Omental fat pad (tissue), 4 donors: ENCODE results near the gene ACOXL. TPM values are rescaled to one million over a fixed set of nuclear protein-coding genes. Genes with fewer than 3 reads are reported as not detected.

Experiments used
- ATAC-seq: fragments of 150-250 bp; one replicate; pipeline ENCODE4 v1.9.1; 2016; ENCODE audit warnings: mild to moderate bottlenecking, moderate library complexity; ENCODE audit not compliant: low FRiP score
- DNase-seq: peaks from one replicate; pipeline ENCODE4 v3.0.0-alpha.2; 2019; ENCODE audit warnings: low spot score
- total RNA-seq, 4 donors: library from RNA; depleted of rRNA; stranded (reverse); fragments of >200 nt; gene quantifications; one replicate each; pipeline ENCODE4 v1.1.0, GENCODE V29; 2016
- TF ChIP-seq, protein P1 (sequence below), 3 donors: fragments of 450-650 bp; IDR thresholded peaks; one replicate each; pipeline ENCODE4 v1.5.1; 2016 to 2017; ENCODE audit warnings: antibody characterized with exemption in 3 of 3, mild to moderate bottlenecking in 3 of 3, moderate library complexity in 2 of 3

Gene ACOXL
- total RNA-seq, 4 donors from 2014 or later: 0.12 to 0.84 TPM; not detected in 2

GRCh38 chr2:110950281-110950680, 217.9 kb downstream of the ACOXL start:
- TF ChIP-seq, protein P1, sequence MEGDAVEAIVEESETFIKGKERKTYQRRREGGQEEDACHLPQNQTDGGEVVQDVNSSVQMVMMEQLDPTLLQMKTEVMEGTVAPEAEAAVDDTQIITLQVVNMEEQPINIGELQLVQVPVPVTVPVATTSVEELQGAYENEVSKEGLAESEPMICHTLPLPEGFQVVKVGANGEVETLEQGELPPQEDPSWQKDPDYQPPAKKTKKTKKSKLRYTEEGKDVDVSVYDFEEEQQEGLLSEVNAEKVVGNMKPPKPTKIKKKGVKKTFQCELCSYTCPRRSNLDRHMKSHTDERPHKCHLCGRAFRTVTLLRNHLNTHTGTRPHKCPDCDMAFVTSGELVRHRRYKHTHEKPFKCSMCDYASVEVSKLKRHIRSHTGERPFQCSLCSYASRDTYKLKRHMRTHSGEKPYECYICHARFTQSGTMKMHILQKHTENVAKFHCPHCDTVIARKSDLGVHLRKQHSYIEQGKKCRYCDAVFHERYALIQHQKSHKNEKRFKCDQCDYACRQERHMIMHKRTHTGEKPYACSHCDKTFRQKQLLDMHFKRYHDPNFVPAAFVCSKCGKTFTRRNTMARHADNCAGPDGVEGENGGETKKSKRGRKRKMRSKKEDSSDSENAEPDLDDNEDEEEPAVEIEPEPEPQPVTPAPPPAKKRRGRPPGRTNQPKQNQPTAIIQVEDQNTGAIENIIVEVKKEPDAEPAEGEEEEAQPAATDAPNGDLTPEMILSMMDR (IDR thresholded peaks at IDR 0.05): no peak

GRCh38 chr2:110955045-110955444, 222.7 kb downstream of the ACOXL start:
- DNase-seq (no peak), ATAC-seq (no peak)
- TF ChIP-seq, protein P1 (IDR thresholded peaks at IDR 0.05): no peak

More at GRCh38 chr2:110950281-110950680, 217.9 kb downstream of the ACOXL start:
- ATAC-seq (no peak), DNase-seq (no peak)

DNA sequence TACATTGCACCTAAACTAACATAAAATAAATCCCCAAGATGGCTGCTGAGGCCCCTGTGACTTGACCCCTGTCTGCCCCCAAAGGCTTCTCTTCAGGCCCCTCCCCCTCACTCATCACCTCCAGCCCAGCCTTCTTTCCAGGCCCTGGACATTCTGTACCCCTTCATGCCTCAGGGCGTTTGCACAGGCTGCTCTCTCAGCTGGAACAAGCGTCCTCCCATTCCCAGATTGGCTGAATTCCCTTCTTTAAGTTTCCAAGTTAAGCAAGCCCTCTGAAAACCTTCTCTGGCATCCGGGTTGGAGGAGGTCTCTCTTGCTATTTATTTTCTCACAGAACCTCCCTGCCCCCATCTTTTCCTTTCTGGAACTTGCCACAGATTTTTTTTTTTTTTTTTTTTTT, 223.2 kb downstream of the ACOXL start:
- ATAC-seq (no peak), DNase-seq (no peak)
- TF ChIP-seq, protein P1 (IDR thresholded peaks at IDR 0.05): no peak

GRCh38 chr2:110957293-110957692, 224.9 kb downstream of the ACOXL start:
- TF ChIP-seq, protein P1 (IDR thresholded peaks at IDR 0.05): no peak
- DNase-seq (no peak), ATAC-seq (no peak)

GRCh38 chr2:110958346-110959119, 226.2 kb downstream of the ACOXL start:
- TF ChIP-seq, protein P1 (IDR thresholded peaks at IDR 0.05): no peak
- ATAC-seq (no peak), DNase-seq (no peak)

DNA sequence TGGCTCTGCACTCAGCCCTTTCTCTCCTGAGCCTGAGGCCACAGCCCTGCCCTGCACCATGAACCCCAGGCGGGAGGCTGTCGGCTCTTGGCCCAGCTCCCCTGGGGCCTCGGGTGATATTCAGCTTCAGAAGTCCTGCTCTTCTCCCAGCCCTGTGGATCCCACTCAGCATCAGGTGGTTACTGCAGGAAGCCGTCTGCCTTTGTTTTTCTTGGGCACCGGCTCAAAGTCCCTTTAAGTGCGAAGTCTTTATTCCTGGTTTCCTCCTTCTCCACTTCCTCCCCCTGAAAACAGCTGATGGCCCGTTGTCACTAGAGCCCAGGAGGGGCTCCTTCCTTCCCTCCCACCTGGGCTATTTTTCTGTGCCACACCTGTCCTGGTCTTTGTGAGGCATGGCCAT, 226.8 kb downstream of the ACOXL start:
- ATAC-seq (no peak), DNase-seq (no peak)
- TF ChIP-seq, protein P1 (IDR thresholded peaks at IDR 0.05): no peak

- no peak for DNase-seq
- ATAC-seq: no peak
- TF ChIP-seq, protein P1 (IDR thresholded peaks at IDR 0.05): no peak
These were observed 227.9 kb downstream of the ACOXL start for GRCh38 chr2:110960281-110960680.
